Subcutaneous adipose tissue (tissue), 4 donors: ENCODE results near the gene PEAK3. TPM values are rescaled to one million over a fixed set of nuclear protein-coding genes. Genes with fewer than 3 reads are reported as not detected.

ENCODE experiments used
- CTCF ChIP-seq: fragments of 450-650 bp; IDR thresholded peaks from one replicate; pipeline ENCODE4 v1.5.1; 2016; ENCODE audit warnings: low read depth, mild to moderate bottlenecking, control low read depth, antibody characterized with exemption, moderate library complexity
- total RNA-seq, 4 donors: library from RNA; depleted of rRNA; stranded (reverse); fragments of >200 nt; gene quantifications; one replicate each; pipeline ENCODE4 v1.1.0, GENCODE V29; 2016

The PEAK3 gene, protein sequence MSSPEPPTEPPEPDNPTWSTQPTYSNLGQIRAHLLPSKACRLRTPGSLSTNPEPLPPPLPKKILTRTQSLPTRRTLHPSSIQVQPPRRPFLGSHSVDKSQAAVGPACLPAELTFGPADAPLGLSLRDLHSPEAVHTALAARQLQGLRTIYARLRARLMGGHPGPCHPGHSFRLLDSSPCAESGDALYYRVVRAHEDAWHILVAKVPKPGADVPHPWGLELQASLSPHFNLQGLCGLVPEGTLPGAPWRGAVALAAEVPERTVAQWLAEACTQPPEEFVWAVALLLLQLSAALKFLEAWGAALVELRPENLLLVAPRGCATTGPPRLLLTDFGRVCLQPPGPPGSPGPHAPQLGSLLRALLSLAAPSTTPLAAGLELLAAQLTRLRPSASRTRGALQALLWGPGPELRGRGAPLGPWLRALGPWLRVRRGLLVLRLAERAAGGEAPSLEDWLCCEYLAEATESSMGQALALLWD
- under 1 TPM in 3 of 4 donors, not detected in 1; 0.68 to 0.88 (median 0.75) TPM for total RNA-seq

DNA sequence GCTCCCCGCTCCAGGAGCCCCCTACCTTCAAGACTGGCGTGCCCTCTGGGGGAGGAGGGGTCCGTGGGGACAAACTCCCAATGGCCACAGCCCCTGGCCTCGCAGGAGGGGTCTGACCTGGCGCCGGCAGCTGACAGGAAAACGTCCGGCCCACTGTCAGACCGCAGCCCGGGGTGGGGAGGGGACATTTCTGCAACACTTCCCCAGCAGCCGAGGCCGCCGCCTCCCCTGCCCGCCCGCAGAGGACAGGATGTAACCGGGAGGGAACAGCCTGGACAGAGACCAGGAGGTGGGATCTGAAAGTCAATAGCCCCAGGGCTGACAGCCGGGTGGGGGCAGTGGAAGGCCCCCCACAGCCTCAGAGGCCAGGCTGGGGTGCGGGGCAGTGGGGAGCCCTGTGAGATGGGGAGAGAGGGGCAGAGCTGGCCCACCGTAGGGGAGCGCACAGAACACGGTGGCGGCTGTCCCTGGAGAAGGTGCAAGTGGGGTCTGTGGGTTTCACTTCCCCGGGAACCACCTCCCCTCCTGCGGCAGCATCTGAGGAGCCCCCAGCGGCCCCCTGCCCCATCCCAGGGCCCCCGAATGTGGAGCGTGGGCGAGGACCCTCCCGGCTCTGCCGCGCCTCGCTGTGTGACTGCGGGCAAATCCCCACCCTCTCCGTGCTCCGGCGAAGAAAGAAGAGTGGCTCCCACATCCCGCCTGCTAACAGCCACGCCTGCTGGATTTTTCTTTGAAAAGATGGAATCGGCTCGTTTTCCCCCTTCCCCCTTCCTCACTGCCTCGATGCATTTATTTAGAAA lies at the start of gene PEAK3:
Gene PEAK3 (minus strand): TSS at position 114 of the 800 bp plus-strand sequence. CDS start 1,244 bp downstream, outside the sequence.
- no peak for TF ChIP-seq CTCF

GRCh38 chr19:2330632-2331284 lies 48.8 kb upstream of the PEAK3 start:
- TF ChIP-seq CTCF, result no peak

GRCh38 chr19:2330255-2330631 lies 48.3 kb upstream of the PEAK3 start:
- no peak for TF ChIP-seq CTCF

- TF ChIP-seq CTCF, result no peak
These were observed 47.5 kb upstream of the PEAK3 start for GRCh38 chr19:2329501-2329916.

GRCh38 chr19:2329149-2329478 lies 47.1 kb upstream of the PEAK3 start:
- no peak for TF ChIP-seq CTCF

- TF ChIP-seq CTCF, result no peak
These were observed 46.6 kb upstream of the PEAK3 start, which contains the start of the genes LSM7 and SPPL2B for GRCh38 chr19:2328401-2329148. TSS of gene LSM7 (minus strand) at chr19:2328586. CDS start at chr19:2328566, 20 bp downstream. TSS of gene SPPL2B (plus strand) at chr19:2328684. CDS start at chr19:2328710, 26 bp downstream.
